Neural progenitor cell (in vitro differentiated cells): Measurements from ENCODE around the gene MICALL2. TPM values are rescaled to one million over a fixed set of nuclear protein-coding genes. Genes with fewer than 3 reads are reported as not detected.

Source experiments
- DNase-seq: peaks from one replicate; pipeline ENCODE4 v3.0.0-alpha.2; 2016; ENCODE audit warnings: low spot score
- H2AFZ ChIP-seq: fragments of 200-600 bp; sonication (generic); replicated peaks from 2 replicates; pipeline ENCODE4 v1.6.1; 2016; ENCODE audit warnings: antibody characterized with exemption
- H3F3A ChIP-seq: fragments of 200-600 bp; sonication (generic); 2 replicates; pipeline ENCODE4 v1.6.1; 2016; ENCODE audit warnings: antibody characterized with exemption, low read depth
- H3K27ac ChIP-seq: fragments of 200-600 bp; sonication (generic); 2 replicates; pipeline ENCODE4 v1.5.1; 2016; ENCODE audit warnings: mild to moderate bottlenecking
- H3K27me3 ChIP-seq: fragments of 200-600 bp; sonication (generic); 2 replicates; pipeline ENCODE4 v1.6.1; 2016; ENCODE audit warnings: mild to moderate bottlenecking, moderate library complexity
- H3K36me3 ChIP-seq: fragments of 200-600 bp; sonication (generic); 2 replicates; pipeline ENCODE4 v1.5.1; 2016
- H3K4me1 ChIP-seq: fragments of 200-600 bp; sonication (generic); 2 replicates; pipeline ENCODE4 v1.6.1; 2016; ENCODE audit warnings: mixed run types
- H3K4me2 ChIP-seq: fragments of 200-600 bp; sonication (generic); 2 replicates; pipeline ENCODE4 v1.6.1; 2016
- H3K4me3 ChIP-seq: fragments of 200-600 bp; sonication (generic); 2 replicates; pipeline ENCODE4 v1.5.1; 2016
- H3K79me2 ChIP-seq: fragments of 200-600 bp; sonication (generic); 2 replicates; pipeline ENCODE4 v1.6.1; 2016; ENCODE audit warnings: low read depth
- H3K9ac ChIP-seq: fragments of 200-600 bp; sonication (generic); 2 replicates; pipeline ENCODE4 v1.6.1; 2016
- H3K9me3 ChIP-seq: fragments of 200-600 bp; sonication (generic); 2 replicates; pipeline ENCODE4 v1.5.1; 2016; ENCODE audit warnings: low read depth
- H4K20me1 ChIP-seq: fragments of 200-600 bp; sonication (generic); 2 replicates; pipeline ENCODE4 v1.6.1; 2016; ENCODE audit warnings: low read depth
- H3K27ac Mint-ChIP-seq: 3 replicates; pipeline ENCODE4 v1.8.0; 2021; ENCODE audit warnings: mixed read lengths
- H3K27me3 Mint-ChIP-seq: 2 replicates; pipeline ENCODE4 v1.8.0; 2022; ENCODE audit warnings: low read depth, mild to moderate bottlenecking, inconsistent platforms, moderate library complexity, mixed read lengths; ENCODE audit not compliant: insufficient read depth
- H3K36me3 Mint-ChIP-seq: 3 replicates; pipeline ENCODE4 v1.8.0; 2021; ENCODE audit warnings: mixed read lengths
- H3K4me1 Mint-ChIP-seq: 3 replicates; pipeline ENCODE4 v1.8.0; 2021; ENCODE audit warnings: mixed read lengths
- H3K4me3 Mint-ChIP-seq: 3 replicates; pipeline ENCODE4 v1.8.0; 2021; ENCODE audit warnings: mild to moderate bottlenecking, moderate library complexity, mixed read lengths
- H3K9me3 Mint-ChIP-seq: 3 replicates; pipeline ENCODE4 v1.8.0; 2020; ENCODE audit warnings: mixed read lengths
- CTCF ChIP-seq: fragments of 200-600 bp; sonication (generic); IDR thresholded peaks from 2 replicates; pipeline ENCODE4 v1.5.1; 2017; ENCODE audit warnings: antibody characterized with exemption, mild to moderate bottlenecking
- EZH2 ChIP-seq: fragments of 200-600 bp; sonication (generic); IDR thresholded peaks from 2 replicates; pipeline ENCODE4 v1.6.1; 2017; ENCODE audit warnings: antibody characterized with exemption, mild to moderate bottlenecking, moderate library complexity
- EZH2phosphoT487 ChIP-seq: fragments of 200-600 bp; sonication (generic); IDR thresholded peaks from 2 replicates; pipeline ENCODE4 v1.6.1; 2017; ENCODE audit warnings: antibody characterized with exemption
- total RNA-seq: library from RNA; depleted of rRNA; stranded (reverse); fragments of >200 nt; gene quantifications from 2 replicates; pipeline ENCODE4 v1.2.3, GENCODE V29; 2015; ENCODE audit warnings: low replicate concordance

The MICALL2 gene
- total RNA-seq, 1 donor from 2014 or later: 6.0 TPM

GRCh38 chr7:1438821-1439220, 20.4 kb downstream of the MICALL2 start:
- peaks cover 4% of the 10 kb centered on the region for H3K4me1 Mint-ChIP-seq
- Histone ChIP-seq H2AFZ (no peak overlapping the region), H3F3A (peaks cover 10% of the 10 kb centered on the region), H4K20me1 (no peaks in the 10 kb centered on the region), H3K27me3 (no peaks in the 10 kb centered on the region), H3K4me1 (no peaks in the 10 kb centered on the region), H3K79me2 (no peaks in the 10 kb centered on the region), H3K27ac (no peak overlapping the region), H3K36me3 (no peaks in the 10 kb centered on the region), H3K4me3 (no peak overlapping the region), H3K9me3 (no peaks in the 10 kb centered on the region), H3K9ac (no peak overlapping the region), H3K4me2 (no peak overlapping the region)
- H3K27ac Mint-ChIP-seq: no peak overlapping the region
- DNase-seq: no peak
- TF ChIP-seq EZH2phosphoT487 (no peak), EZH2 (no peak), CTCF (no peak)
- H3K27me3 Mint-ChIP-seq: peaks cover 2% of the 10 kb centered on the region
- H3K36me3 Mint-ChIP-seq: peaks cover 2% of the 10 kb centered on the region
- H3K9me3 Mint-ChIP-seq: no peaks in the 10 kb centered on the region
- H3K4me3 Mint-ChIP-seq: no peak overlapping the region

GRCh38 chr7:1438208-1438607, 21.1 kb downstream of the MICALL2 start:
- Mint-ChIP-seq H3K9me3 (no peaks in the 10 kb centered on the region), H3K4me3 (no peak overlapping the region), H3K4me1 (peaks cover under 1% of the 10 kb centered on the region), H3K27ac (peak overlapping the region; percentile 76), H3K27me3 (peaks cover 2% of the 10 kb centered on the region), H3K36me3 (no peaks in the 10 kb centered on the region)
- TF ChIP-seq EZH2 (no peak), CTCF (no peak), EZH2phosphoT487 (no peak)
- no peaks in the 10 kb centered on the region for H3K9me3 ChIP-seq
- H3K4me3 ChIP-seq: no peak overlapping the region
- H4K20me1 ChIP-seq: no peaks in the 10 kb centered on the region
- H3K9ac ChIP-seq: no peak overlapping the region
- no peaks in the 10 kb centered on the region for H3K36me3 ChIP-seq
- H3K27ac ChIP-seq: no peak overlapping the region
- peaks cover 10% of the 10 kb centered on the region for H3F3A ChIP-seq
- no peaks in the 10 kb centered on the region for H3K79me2 ChIP-seq
- no peak for DNase-seq
- H3K27me3 ChIP-seq: no peaks in the 10 kb centered on the region
- H2AFZ ChIP-seq: no peak overlapping the region
- H3K4me1 ChIP-seq: no peaks in the 10 kb centered on the region
- H3K4me2 ChIP-seq: no peak overlapping the region

GRCh38 chr7:1437155-1437880, 22.0 kb downstream of the MICALL2 start:
- Histone ChIP-seq H3K4me3 (no peak overlapping the region), H2AFZ (no peak overlapping the region), H3K27me3 (no peaks in the 10 kb centered on the region), H3K36me3 (no peaks in the 10 kb centered on the region), H3K9ac (no peak overlapping the region), H3F3A (peaks cover 10% of the 10 kb centered on the region), H3K4me2 (no peak overlapping the region), H3K79me2 (no peaks in the 10 kb centered on the region), H3K9me3 (no peaks in the 10 kb centered on the region), H3K4me1 (no peaks in the 10 kb centered on the region), H3K27ac (no peak overlapping the region), H4K20me1 (no peaks in the 10 kb centered on the region)
- Mint-ChIP-seq H3K4me3 (no peak overlapping the region), H3K9me3 (peaks cover 1% of the 10 kb centered on the region), H3K4me1 (peaks cover 1% of the 10 kb centered on the region), H3K27ac (no peak overlapping the region), H3K36me3 (no peaks in the 10 kb centered on the region), H3K27me3 (peaks cover 3% of the 10 kb centered on the region)
- DNase-seq: no peak
- TF ChIP-seq CTCF (no peak), EZH2 (no peak), EZH2phosphoT487 (no peak)
